DOHH2 (cell line): ENCODE measurements around the gene TFAM.

Experiments used
- H3F3A ChIP-seq: fragments of 200-600 bp; sonication (generic), shearing (Covaris generic); 2 replicates; pipeline ENCODE4 v1.6.0; 2016; ENCODE audit warnings: antibody characterized with exemption, mild to moderate bottlenecking; ENCODE audit not compliant: control insufficient read depth, insufficient read depth
- H3K27ac ChIP-seq: fragments of 200-600 bp; sonication (generic); 2 replicates; pipeline ENCODE4 v1.5.1; 2014; ENCODE audit warnings: low read depth, mild to moderate bottlenecking, low read length, moderate library complexity
- H3K27me3 ChIP-seq: fragments of 200-600 bp; sonication (generic); 2 replicates; pipeline ENCODE4 v1.6.1; 2014; ENCODE audit warnings: mild to moderate bottlenecking, low read length, mixed read lengths; ENCODE audit not compliant: control insufficient read depth
- H3K36me3 ChIP-seq: fragments of 200-600 bp; sonication (generic); 2 replicates; pipeline ENCODE4 v1.6.1; 2014; ENCODE audit warnings: mild to moderate bottlenecking, low read length, moderate library complexity, mixed read lengths; ENCODE audit not compliant: control insufficient read depth
- H3K4me1 ChIP-seq: fragments of 200-600 bp; sonication (generic); 2 replicates; pipeline ENCODE4 v1.6.1; 2014; ENCODE audit warnings: mild to moderate bottlenecking, low read length, mixed read lengths; ENCODE audit not compliant: control insufficient read depth
- H3K4me2 ChIP-seq: fragments of 200-600 bp; sonication (generic); 2 replicates; pipeline ENCODE4 v1.6.0; 2014; ENCODE audit warnings: mild to moderate bottlenecking, low read length, moderate library complexity
- H3K4me3 ChIP-seq: fragments of 200-600 bp; sonication (generic); 2 replicates; pipeline ENCODE4 v1.5.1; 2014; ENCODE audit warnings: mild to moderate bottlenecking, low read length, mixed read lengths
- H3K79me2 ChIP-seq: fragments of 200-600 bp; sonication (generic); 2 replicates; pipeline ENCODE4 v1.6.1; 2014; ENCODE audit warnings: mild to moderate bottlenecking, low read length, mixed read lengths; ENCODE audit not compliant: control insufficient read depth
- H3K9me2 ChIP-seq: fragments of 200-600 bp; sonication (generic); replicated peaks from 2 replicates; pipeline ENCODE4 v1.6.1; 2014; ENCODE audit warnings: mild to moderate bottlenecking, low read length, mixed read lengths; ENCODE audit not compliant: control insufficient read depth
- H3K9me3 ChIP-seq: fragments of 200-600 bp; sonication (generic); 2 replicates; pipeline ENCODE4 v1.6.1; 2014; ENCODE audit warnings: antibody characterized with exemption, low read length, mixed read lengths; ENCODE audit not compliant: control insufficient read depth, insufficient read depth
- H4K20me1 ChIP-seq: fragments of 200-600 bp; sonication (generic); 2 replicates; pipeline ENCODE4 v1.6.0; 2014; ENCODE audit warnings: low read depth, mild to moderate bottlenecking, antibody characterized with exemption, low read length, moderate library complexity; ENCODE audit not compliant: control insufficient read depth, insufficient read depth
- EZH2phosphoT487 ChIP-seq: fragments of 200-600 bp; sonication (generic); IDR thresholded peaks from 2 replicates; pipeline ENCODE4 v1.6.1; 2017; ENCODE audit warnings: borderline replicate concordance, mild to moderate bottlenecking, antibody characterized with exemption, low read length, moderate library complexity, mixed read lengths
- TF ChIP-seq, protein P1 (sequence below): fragments of 200-600 bp; sonication (generic); IDR thresholded peaks from one replicate; pipeline ENCODE4 v1.5.1; 2014; ENCODE audit warnings: antibody characterized with exemption, mild to moderate bottlenecking, low read depth, low read length; ENCODE audit not compliant: poor library complexity, severe bottlenecking

TFAM gene

DNA sequence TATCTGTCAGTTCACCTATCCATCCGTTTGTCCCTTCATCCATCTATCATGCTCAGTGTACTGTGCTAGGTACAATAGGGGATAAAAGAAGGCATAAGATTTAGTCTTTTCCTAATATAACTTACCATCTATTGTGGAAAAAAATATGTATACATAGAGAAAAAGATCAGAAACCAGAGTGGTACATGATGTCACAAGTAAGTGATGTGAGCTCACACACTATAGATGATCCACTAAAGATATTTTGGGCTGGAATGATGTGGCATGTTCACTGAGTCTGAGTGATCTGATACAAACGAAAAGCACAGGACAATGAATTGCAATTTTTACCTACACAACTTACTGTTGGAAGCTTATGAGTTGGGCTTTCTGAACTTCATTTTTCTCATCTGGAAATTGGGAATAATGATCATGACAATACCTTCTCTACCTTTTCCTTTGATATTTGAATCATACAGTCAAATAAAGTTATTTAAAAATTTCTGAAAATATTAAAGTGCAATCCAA, 2.7 kb upstream of the TFAM start:
- no peak for TF ChIP-seq EZH2phosphoT487
- TF ChIP-seq, protein P1, sequence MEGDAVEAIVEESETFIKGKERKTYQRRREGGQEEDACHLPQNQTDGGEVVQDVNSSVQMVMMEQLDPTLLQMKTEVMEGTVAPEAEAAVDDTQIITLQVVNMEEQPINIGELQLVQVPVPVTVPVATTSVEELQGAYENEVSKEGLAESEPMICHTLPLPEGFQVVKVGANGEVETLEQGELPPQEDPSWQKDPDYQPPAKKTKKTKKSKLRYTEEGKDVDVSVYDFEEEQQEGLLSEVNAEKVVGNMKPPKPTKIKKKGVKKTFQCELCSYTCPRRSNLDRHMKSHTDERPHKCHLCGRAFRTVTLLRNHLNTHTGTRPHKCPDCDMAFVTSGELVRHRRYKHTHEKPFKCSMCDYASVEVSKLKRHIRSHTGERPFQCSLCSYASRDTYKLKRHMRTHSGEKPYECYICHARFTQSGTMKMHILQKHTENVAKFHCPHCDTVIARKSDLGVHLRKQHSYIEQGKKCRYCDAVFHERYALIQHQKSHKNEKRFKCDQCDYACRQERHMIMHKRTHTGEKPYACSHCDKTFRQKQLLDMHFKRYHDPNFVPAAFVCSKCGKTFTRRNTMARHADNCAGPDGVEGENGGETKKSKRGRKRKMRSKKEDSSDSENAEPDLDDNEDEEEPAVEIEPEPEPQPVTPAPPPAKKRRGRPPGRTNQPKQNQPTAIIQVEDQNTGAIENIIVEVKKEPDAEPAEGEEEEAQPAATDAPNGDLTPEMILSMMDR, result no peak
- Histone ChIP-seq H3K36me3 (peaks cover 23% of the 10 kb centered on the region), H3F3A (no peaks in the 10 kb centered on the region)

DNA sequence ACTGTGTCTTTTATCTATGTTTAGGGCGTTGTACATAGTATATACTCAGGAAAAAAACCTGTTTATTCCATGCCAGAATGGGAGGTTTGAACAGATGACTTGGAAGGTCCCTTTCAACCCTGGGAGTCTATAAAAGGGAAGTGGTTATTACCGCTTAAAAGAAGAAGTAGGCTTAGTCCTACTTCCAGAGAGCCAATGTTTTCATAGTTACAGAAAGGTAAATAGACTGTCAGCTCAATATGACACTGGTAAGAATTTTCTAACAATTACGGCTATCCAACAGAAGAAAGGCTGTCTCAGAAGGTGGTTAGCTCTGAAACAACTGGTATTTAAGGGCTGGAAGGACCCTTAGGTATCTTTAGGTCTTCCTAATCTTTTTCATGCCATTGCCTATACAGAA, 1.1 kb upstream of the TFAM start:
- H3F3A ChIP-seq, result no peaks in the 10 kb centered on the region; the same call in 1 of the 2 replicates
- peaks cover 20% of the 10 kb centered on the region; the same call in 1 of the 2 replicates for H4K20me1 ChIP-seq
- H3K36me3 ChIP-seq, result peaks cover 38% of the 10 kb centered on the region
- H3K4me3 ChIP-seq, result peak overlapping the region; percentile 98
- no peaks in the 10 kb centered on the region for H3K27me3 ChIP-seq
- peaks cover 31% of the 10 kb centered on the region for H3K4me1 ChIP-seq
- no peaks in the 10 kb centered on the region for H3K9me2 ChIP-seq
- H3K4me2 ChIP-seq, result peak overlapping the region; percentile 85
- peak overlapping the region; percentile 56; the same call in 1 of the 2 replicates for H3K27ac ChIP-seq
- no peaks in the 10 kb centered on the region for H3K9me3 ChIP-seq
- TF ChIP-seq, protein P1, result no peak
- TF ChIP-seq EZH2phosphoT487, result no peak
- H3K79me2 ChIP-seq, result peaks cover 43% of the 10 kb centered on the region

More for the DNA sequence above, 2.7 kb upstream of the TFAM start:
- peaks cover 25% of the 10 kb centered on the region for H3K4me1 ChIP-seq
- H4K20me1 ChIP-seq, result peaks cover 14% of the 10 kb centered on the region; the same call in 1 of the 2 replicates
- no peaks in the 10 kb centered on the region for H3K27me3 ChIP-seq
- H3K4me3 ChIP-seq, result no peak overlapping the region
- H3K9me3 ChIP-seq, result no peaks in the 10 kb centered on the region
- peaks cover 28% of the 10 kb centered on the region for H3K79me2 ChIP-seq
- H3K4me2 ChIP-seq, result no peak overlapping the region
- H3K27ac ChIP-seq, result no peak overlapping the region
- H3K9me2 ChIP-seq, result no peaks in the 10 kb centered on the region

DNA sequence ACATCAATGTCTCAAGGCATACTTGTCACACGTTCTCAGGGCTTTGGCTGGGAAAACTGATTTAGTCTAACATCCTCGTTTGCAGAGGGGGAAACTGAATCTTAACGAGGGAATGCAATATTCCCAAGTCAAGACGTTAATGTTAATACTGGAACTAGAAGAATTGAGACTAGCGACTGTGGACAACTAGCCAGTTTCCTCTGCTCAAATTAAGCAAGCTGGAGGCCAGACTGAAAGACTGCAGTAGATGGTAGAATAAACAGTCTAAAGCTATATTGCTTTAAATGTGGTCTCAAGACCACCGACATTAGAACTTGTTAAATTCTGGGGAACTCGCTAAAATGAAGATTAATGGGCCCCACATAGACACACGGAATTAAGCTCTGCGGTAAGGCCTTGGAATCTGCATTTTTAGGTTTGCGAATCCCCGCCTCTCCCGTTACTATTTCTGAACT, 639 bp upstream of the TFAM start:
- Histone ChIP-seq H3K4me2 (peak overlapping the region; percentile 85), H3K4me3 (peak overlapping the region; percentile 98), H3K27me3 (no peaks in the 10 kb centered on the region), H3K36me3 (peaks cover 43% of the 10 kb centered on the region), H3F3A (no peaks in the 10 kb centered on the region; the same call in 1 of the 2 replicates), H4K20me1 (peaks cover 20% of the 10 kb centered on the region; the same call in 1 of the 2 replicates), H3K4me1 (peaks cover 31% of the 10 kb centered on the region), H3K9me3 (no peaks in the 10 kb centered on the region), H3K9me2 (no peaks in the 10 kb centered on the region), H3K27ac (peak overlapping the region; percentile 56), H3K79me2 (peaks cover 48% of the 10 kb centered on the region)
- TF ChIP-seq EZH2phosphoT487, result no peak
- TF ChIP-seq, protein P1, result no peak
